ENCODE results near the gene SYNJ2. TPM values are rescaled to one million over a fixed set of nuclear protein-coding genes. Genes with fewer than 3 reads are reported as not detected.
A peak's percentile ranks its signal among the peaks of the same experiment; 100 is the strongest.
"Not testable (repeated sequence)": the region's sequence is repeated elsewhere in the genome, so short reads cannot be mapped to it uniquely, and the experiment has no call there.

SYNJ2 gene
- total RNA-seq = 8.3 TPM

GRCh38 chr6:157981395-157982101 is at the start of gene SYNJ2:
TSS of gene SYNJ2 (plus strand) at chr6:157981863. CDS start at chr6:157981962, 99 bp downstream.
- intact Hi-C loops (cut with DNase I) = loop anchor here (5.0 kb wide), 1 partner anchor 91 kb away; no protein-coding TSS in a partner anchor
- H3K27ac ChIP-seq = peak within 1 kb of the TSS; percentile 86
- no peaks in the 10 kb centered on the region for H3K9me3 ChIP-seq
- peak within 1 kb of the TSS; percentile 62 to 96 for H3K4me3 ChIP-seq
- no peaks in the 10 kb centered on the region for H3K36me3 ChIP-seq
- H3K4me1 ChIP-seq = peaks cover 38% of the 10 kb centered on the region
- H3K27me3 ChIP-seq = no peaks in the 10 kb centered on the region
- peak; percentile 5 to 40 (median 39) for TF ChIP-seq CTCF (IDR thresholded peaks at IDR 0.05)
- TF ChIP-seq POLR2A (IDR thresholded peaks at IDR 0.05) = peak in 1 of 2 donors; percentile 33
- peak in 1 of 2 donors; percentile 48 for TF ChIP-seq POLR2AphosphoS5 (IDR thresholded peaks at IDR 0.05; ENCODE audit: insufficient read depth in 1 of 2, low read depth in 1 of 2)
- no peak for DNase-seq (ENCODE audit: extremely low spot score in 2 of 2)

GRCh38 chr6:157935786-157936185 is 45.9 kb upstream of the SYNJ2 start:
- no peak for DNase-seq (ENCODE audit: extremely low spot score in 2 of 2)
- Histone ChIP-seq H3K27ac (no peak overlapping the region), H3K36me3 (peaks cover 4 to 83% of the 10 kb centered on the region in 2 donors), H3K27me3 (no peaks in the 10 kb centered on the region), H3K4me3 (no peak overlapping the region), H3K4me1 (no peaks in the 10 kb centered on the region), H3K9me3 (no peaks in the 10 kb centered on the region)
- intact Hi-C loops (cut with DNase I) = no loop called here
- TF ChIP-seq CTCF (IDR thresholded peaks at IDR 0.05) (no peak), POLR2A (IDR thresholded peaks at IDR 0.05) (no peak), POLR2AphosphoS5 (IDR thresholded peaks at IDR 0.05; ENCODE audit: insufficient read depth in 1 of 2, low read depth in 1 of 2) (no peak)

GRCh38 chr6:157937318-157937717 is 44.3 kb upstream of the SYNJ2 start:
- Histone ChIP-seq H3K27me3 (no peaks in the 10 kb centered on the region), H3K4me3 (no peak overlapping the region), H3K4me1 (no peaks in the 10 kb centered on the region), H3K9me3 (no peaks in the 10 kb centered on the region), H3K36me3 (peaks cover 4 to 86% of the 10 kb centered on the region in 2 donors), H3K27ac (no peak overlapping the region)
- no peak for TF ChIP-seq POLR2A (IDR thresholded peaks at IDR 0.05)
- DNase-seq (ENCODE audit: extremely low spot score in 2 of 2) = no peak
- intact Hi-C loops (cut with DNase I) = no loop called here

GRCh38 chr6:157937916-157938315 is 43.7 kb upstream of the SYNJ2 start:
- Histone ChIP-seq H3K9me3 (no peaks in the 10 kb centered on the region), H3K36me3 (peaks cover 4 to 86% of the 10 kb centered on the region in 2 donors), H3K27ac (no peak overlapping the region), H3K4me1 (no peaks in the 10 kb centered on the region), H3K4me3 (no peak overlapping the region), H3K27me3 (no peaks in the 10 kb centered on the region)
- TF ChIP-seq POLR2A (IDR thresholded peaks at IDR 0.05) (no peak), CTCF (IDR thresholded peaks at IDR 0.05) (no peak)
- intact Hi-C loops (cut with DNase I) = no loop called here
- no peak for DNase-seq (ENCODE audit: extremely low spot score in 2 of 2)

GRCh38 chr6:157940375-157941036 is 41.2 kb upstream of the SYNJ2 start:
- intact Hi-C loops (cut with DNase I); H3K9me3 ChIP-seq; H3K27me3 ChIP-seq; H3K4me1 ChIP-seq; H3K27ac ChIP-seq; H3K4me3 ChIP-seq: not testable (repeated sequence)
- peak in 1 of 2 donors; percentile 40 for DNase-seq (ENCODE audit: extremely low spot score in 2 of 2)
- H3K36me3 ChIP-seq = peaks cover 4 to 79% of the 10 kb centered on the region in 2 donors
